Measurements from ENCODE around the gene ATP4A.

Gene ATP4A

GRCh38 chr19:35562776-35563175 lies 682 bp downstream of the ATP4A start:
- TF ChIP-seq TAF1 (IDR thresholded peaks at IDR 0.05; ENCODE audit: borderline replicate concordance, low read depth, low read length) = no peak
- no peak for TF ChIP-seq POLR2A (IDR thresholded peaks at IDR 0.05; ENCODE audit: low read depth, low read length)
- no peak for TF ChIP-seq POLR2AphosphoS5 (IDR thresholded peaks at IDR 0.05; ENCODE audit: low read depth, low read length)
- no peak for DNase-seq (ENCODE audit: insufficient read length)
- FAIRE-seq = no peak

- TF ChIP-seq TAF1 (IDR thresholded peaks at IDR 0.05; ENCODE audit: borderline replicate concordance, low read depth, low read length) (no peak), POLR2AphosphoS5 (IDR thresholded peaks at IDR 0.05; ENCODE audit: low read depth, low read length) (no peak), POLR2A (IDR thresholded peaks at IDR 0.05; ENCODE audit: low read depth, low read length) (no peak)
- DNase-seq (ENCODE audit: insufficient read length) (no peak), FAIRE-seq (no peak)
Observed at GRCh38 chr19:35562336-35562735, 1.1 kb downstream of the ATP4A start.

DNA sequence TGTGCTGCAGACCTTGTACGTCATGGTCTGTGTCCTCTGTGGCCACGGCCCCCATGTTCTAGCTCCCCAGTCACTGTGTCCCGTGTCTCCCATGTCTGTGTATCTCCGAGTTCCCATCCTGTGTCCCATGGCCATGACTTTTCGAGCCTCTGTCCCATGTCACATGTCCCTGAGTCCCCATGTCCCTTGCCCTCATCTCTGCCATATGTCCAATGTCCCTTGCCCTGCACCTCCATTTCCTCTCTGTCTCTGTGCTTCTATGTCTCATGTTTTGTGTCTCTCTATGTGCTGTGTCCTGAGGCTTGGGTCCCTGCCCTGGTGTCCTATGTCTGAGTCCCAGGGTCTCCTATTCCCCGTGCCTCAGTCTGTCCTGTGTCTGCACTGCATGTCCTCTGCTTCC lies 2.0 kb downstream of the ATP4A start:
- DNase-seq (ENCODE audit: insufficient read length) = no peak
- no peak for FAIRE-seq
- TF ChIP-seq POLR2A (IDR thresholded peaks at IDR 0.05; ENCODE audit: low read depth, low read length) (no peak), TAF1 (IDR thresholded peaks at IDR 0.05; ENCODE audit: borderline replicate concordance, low read depth, low read length) (no peak), POLR2AphosphoS5 (IDR thresholded peaks at IDR 0.05; ENCODE audit: low read depth, low read length) (no peak)

- no peak for TF ChIP-seq POLR2A (IDR thresholded peaks at IDR 0.05; ENCODE audit: low read depth, low read length)
- TF ChIP-seq TAF1 (IDR thresholded peaks at IDR 0.05; ENCODE audit: borderline replicate concordance, low read depth, low read length) = no peak
- no peak for TF ChIP-seq POLR2AphosphoS5 (IDR thresholded peaks at IDR 0.05; ENCODE audit: low read depth, low read length)
- FAIRE-seq (no peak), DNase-seq (ENCODE audit: insufficient read length) (no peak)
Observed at GRCh38 chr19:35560677-35561076, 2.8 kb downstream of the ATP4A start.

DNA sequence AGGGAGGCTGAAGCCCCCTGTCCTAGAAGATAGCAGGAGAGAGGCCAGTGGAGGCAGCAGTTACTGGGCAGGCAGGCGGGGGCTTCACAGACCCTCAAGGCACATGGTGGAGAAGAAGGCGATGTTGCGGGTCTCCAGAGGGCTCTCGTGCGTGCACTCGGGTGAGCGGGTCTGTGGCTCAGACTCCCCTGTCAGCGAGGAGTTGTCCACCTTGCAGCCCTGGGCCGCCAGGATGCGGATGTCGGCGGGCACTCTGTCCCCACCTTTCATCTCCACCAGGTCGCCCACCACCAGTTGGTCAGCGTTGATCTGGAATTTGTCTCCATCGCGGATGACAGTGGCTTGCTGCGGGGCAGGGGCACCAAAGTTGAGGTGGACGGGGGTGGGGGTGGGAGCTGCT lies 3.2 kb downstream of the ATP4A start:
- no peak for FAIRE-seq
- TF ChIP-seq TAF1 (IDR thresholded peaks at IDR 0.05; ENCODE audit: borderline replicate concordance, low read depth, low read length) (no peak), POLR2A (IDR thresholded peaks at IDR 0.05; ENCODE audit: low read depth, low read length) (no peak), POLR2AphosphoS5 (IDR thresholded peaks at IDR 0.05; ENCODE audit: low read depth, low read length) (no peak)
- DNase-seq (ENCODE audit: insufficient read length) = no peak

DNA sequence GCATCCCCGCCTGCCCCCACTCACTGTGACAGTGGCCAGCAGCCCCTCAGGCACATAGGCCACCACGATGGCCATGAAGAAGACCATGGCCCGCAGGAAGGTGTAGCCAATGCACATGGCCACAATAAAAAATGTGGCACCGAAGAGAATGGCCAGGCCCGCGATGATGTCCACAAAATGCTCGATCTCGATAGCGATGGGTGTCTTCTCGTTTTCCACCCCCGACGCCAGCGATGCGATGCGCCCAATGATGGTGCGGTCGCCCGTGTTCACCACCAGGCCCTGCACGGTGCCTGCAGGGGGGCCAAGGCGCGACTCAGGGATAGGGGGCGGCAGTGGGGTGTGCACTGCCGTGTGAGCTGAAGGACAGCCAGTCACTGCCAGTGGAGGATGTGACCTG lies 3.7 kb downstream of the ATP4A start:
- DNase-seq (ENCODE audit: insufficient read length) (no peak), FAIRE-seq (no peak)
- TF ChIP-seq POLR2AphosphoS5 (IDR thresholded peaks at IDR 0.05; ENCODE audit: low read depth, low read length) = no peak

DNA sequence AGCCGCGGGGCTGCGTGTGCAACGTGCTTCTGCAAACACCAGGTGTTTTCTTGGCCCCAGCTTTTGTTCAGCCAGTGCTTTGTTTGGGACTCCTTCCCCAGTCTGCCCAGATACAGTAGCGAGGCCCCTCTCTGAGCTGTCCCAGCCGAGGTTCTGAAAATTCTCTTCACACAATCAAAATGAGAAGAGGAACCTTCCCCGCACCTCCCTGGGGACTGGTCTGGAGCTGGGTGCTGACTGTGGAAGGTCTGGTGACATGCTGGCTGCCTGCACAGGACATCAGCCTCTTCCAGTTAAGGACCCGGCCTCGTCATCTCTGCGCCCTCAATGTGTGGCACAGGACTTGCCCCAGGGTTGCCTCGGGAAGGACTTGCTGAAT lies 4.2 kb downstream of the ATP4A start:
- TF ChIP-seq POLR2A (IDR thresholded peaks at IDR 0.05; ENCODE audit: low read depth, low read length) (no peak), TAF1 (IDR thresholded peaks at IDR 0.05; ENCODE audit: borderline replicate concordance, low read depth, low read length) (no peak), POLR2AphosphoS5 (IDR thresholded peaks at IDR 0.05; ENCODE audit: low read depth, low read length) (no peak)
- no peak for FAIRE-seq

DNA sequence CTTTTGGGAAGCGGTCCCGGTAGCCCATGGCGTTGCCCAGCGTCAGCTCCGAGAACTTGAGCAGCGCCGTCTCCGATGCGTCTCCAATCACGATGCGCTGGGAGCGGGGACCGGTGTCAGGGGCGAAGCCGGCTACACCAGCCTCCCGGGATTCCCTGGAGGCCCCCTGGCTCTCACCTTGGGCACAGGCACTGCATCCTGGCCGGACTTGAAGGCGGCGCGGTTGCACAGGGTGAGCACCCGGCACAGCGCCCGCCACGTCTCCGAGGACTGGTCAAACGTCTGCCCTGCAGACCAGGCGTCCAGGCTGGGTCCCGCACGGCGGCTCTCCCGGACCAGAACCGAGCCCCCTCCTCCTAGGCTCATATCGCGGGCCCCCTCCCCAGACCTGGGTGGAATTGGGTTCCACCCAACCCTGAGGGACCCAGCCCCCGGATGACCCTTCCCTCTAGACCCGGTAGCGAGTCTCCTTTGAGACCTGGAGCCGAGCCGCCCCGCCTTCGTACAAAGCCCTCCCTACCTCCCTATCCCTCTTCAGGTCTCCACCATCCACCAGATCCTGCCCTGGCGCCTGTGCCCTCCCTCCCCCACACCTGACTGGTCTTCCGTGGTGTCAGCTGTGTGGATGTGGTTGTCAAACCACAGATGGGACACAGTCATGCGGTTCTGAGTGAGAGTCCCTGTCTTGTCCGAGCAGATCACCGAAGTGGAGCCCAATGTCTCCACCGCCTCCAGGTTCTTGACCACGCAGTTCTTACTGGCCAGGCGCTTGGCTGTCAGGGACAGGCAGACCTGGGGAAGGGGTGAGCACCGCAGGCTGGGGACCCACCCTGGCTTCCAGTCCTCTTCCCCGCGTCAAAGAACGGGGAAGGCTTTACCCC lies 4.8 kb downstream of the ATP4A start:
- TF ChIP-seq POLR2AphosphoS5 (IDR thresholded peaks at IDR 0.05; ENCODE audit: low read depth, low read length) = no peak
- TF ChIP-seq POLR2A (IDR thresholded peaks at IDR 0.05; ENCODE audit: low read depth, low read length) = no peak
- TF ChIP-seq TAF1 (IDR thresholded peaks at IDR 0.05; ENCODE audit: borderline replicate concordance, low read depth, low read length) = no peak
- FAIRE-seq = no peak
- no peak for DNase-seq (ENCODE audit: insufficient read length)

More for the DNA sequence above, 4.2 kb downstream of the ATP4A start:
- peak; percentile 52 for DNase-seq (ENCODE audit: insufficient read length)

- FAIRE-seq (peak; percentile 84), DNase-seq (ENCODE audit: insufficient read length) (no peak)
Observed at GRCh38 chr19:35557539-35558399, 5.7 kb downstream of the ATP4A start.

GRCh38 chr19:35556846-35557538 lies 6.5 kb downstream of the ATP4A start:
- FAIRE-seq (no peak), DNase-seq (ENCODE audit: insufficient read length) (no peak)
- TF ChIP-seq POLR2AphosphoS5 (IDR thresholded peaks at IDR 0.05; ENCODE audit: low read depth, low read length) (no peak), TAF1 (IDR thresholded peaks at IDR 0.05; ENCODE audit: borderline replicate concordance, low read depth, low read length) (no peak), POLR2A (IDR thresholded peaks at IDR 0.05; ENCODE audit: low read depth, low read length) (no peak)

More at GRCh38 chr19:35557539-35558399, 5.7 kb downstream of the ATP4A start:
- no peak for TF ChIP-seq POLR2AphosphoS5 (IDR thresholded peaks at IDR 0.05; ENCODE audit: low read depth, low read length)
- no peak for TF ChIP-seq TAF1 (IDR thresholded peaks at IDR 0.05; ENCODE audit: borderline replicate concordance, low read depth, low read length)
- no peak for TF ChIP-seq POLR2A (IDR thresholded peaks at IDR 0.05; ENCODE audit: low read depth, low read length)

DNA sequence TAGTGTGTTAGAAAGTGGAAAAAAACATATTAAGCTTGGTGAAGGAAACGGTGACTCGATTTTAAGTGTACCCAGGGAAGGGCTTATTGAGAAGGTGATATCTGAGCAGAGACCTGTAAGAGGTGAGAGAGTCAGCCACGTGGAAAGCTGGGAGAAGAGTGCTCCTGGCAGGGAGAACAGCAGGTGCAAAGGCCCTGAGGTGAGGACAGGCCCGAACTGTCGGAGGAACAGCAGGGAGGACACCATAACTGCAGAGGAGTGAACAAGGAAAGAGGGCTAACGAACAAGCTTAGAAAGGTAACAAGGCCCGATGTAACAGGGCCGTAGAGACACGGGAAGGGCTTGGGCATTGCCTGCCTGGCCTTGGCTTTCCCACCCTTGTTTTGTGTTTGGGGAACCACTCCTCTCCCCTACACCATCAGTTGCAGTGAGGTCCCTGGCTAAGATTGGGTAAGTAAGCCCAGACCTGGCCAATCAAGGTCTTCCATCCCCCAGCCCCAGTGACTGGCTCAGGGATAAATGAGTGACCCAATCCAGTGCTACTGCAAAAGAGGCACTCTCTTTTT lies 7.3 kb downstream of the ATP4A start:
- FAIRE-seq (no peak), DNase-seq (ENCODE audit: insufficient read length) (no peak)
- TF ChIP-seq TAF1 (IDR thresholded peaks at IDR 0.05; ENCODE audit: borderline replicate concordance, low read depth, low read length) = no peak
- no peak for TF ChIP-seq POLR2AphosphoS5 (IDR thresholded peaks at IDR 0.05; ENCODE audit: low read depth, low read length)

All from GM12892 (cell line).